Mesendoderm (in vitro differentiated cells): ENCODE measurements around the gene ZFHX3.

ENCODE experiments used
- DNase-seq: peaks from one replicate; pipeline ENCODE4 v3.0.0; 2013
- H2AK5ac ChIP-seq: 2 replicates; pipeline ENCODE4 v1.6.1; 2013; ENCODE audit warnings: low read length, inconsistent platforms
- H2BK120ac ChIP-seq: 2 replicates; pipeline ENCODE4 v1.6.1; 2013; ENCODE audit warnings: low read depth, mild to moderate bottlenecking, low read length, moderate library complexity, mixed read lengths
- H2BK15ac ChIP-seq: replicated peaks from 2 replicates; pipeline ENCODE4 v1.6.1; 2013; ENCODE audit warnings: low read depth, mild to moderate bottlenecking, moderate library complexity
- H2BK5ac ChIP-seq: 2 replicates; pipeline ENCODE4 v1.6.1; 2013; ENCODE audit warnings: low read length, inconsistent platforms
- H3K18ac ChIP-seq: 2 replicates; pipeline ENCODE4 v1.6.1; 2013; ENCODE audit warnings: mild to moderate bottlenecking, low read length, mixed read lengths
- H3K23ac ChIP-seq: one replicate; pipeline ENCODE4 v1.6.1; 2013; ENCODE audit warnings: low read length
- H3K27ac ChIP-seq: 2 replicates; pipeline ENCODE4 v1.5.1; 2013; ENCODE audit warnings: low read depth, mild to moderate bottlenecking, inconsistent platforms, low read length, moderate library complexity
- H3K27me3 ChIP-seq: 2 replicates; pipeline ENCODE4 v1.6.1; 2013; ENCODE audit warnings: low read length, control low read depth, mild to moderate bottlenecking, inconsistent platforms; ENCODE audit not compliant: insufficient read depth, poor library complexity
- H3K36me3 ChIP-seq: 2 replicates; pipeline ENCODE4 v1.6.1; 2013; ENCODE audit warnings: low read length, inconsistent platforms; ENCODE audit not compliant: control insufficient read depth, insufficient read depth
- H3K4ac ChIP-seq: one replicate; pipeline ENCODE4 v1.6.1; 2013; ENCODE audit warnings: low read depth, mild to moderate bottlenecking, low read length, moderate library complexity
- H3K4me1 ChIP-seq: 2 replicates; pipeline ENCODE4 v1.6.1; 2013; ENCODE audit warnings: low read depth, low read length, inconsistent platforms; ENCODE audit not compliant: control insufficient read depth
- H3K4me2 ChIP-seq: 2 replicates; pipeline ENCODE4 v1.6.1; 2013; ENCODE audit warnings: low read length
- H3K4me3 ChIP-seq: 2 replicates; pipeline ENCODE4 v1.5.1; 2013; ENCODE audit warnings: mild to moderate bottlenecking, low read length
- H3K56ac ChIP-seq: one replicate; pipeline ENCODE4 v1.6.1; 2013; ENCODE audit warnings: low read length
- H3K79me1 ChIP-seq: 2 replicates; pipeline ENCODE4 v1.6.1; 2013; ENCODE audit warnings: low read length, inconsistent platforms
- H3K79me2 ChIP-seq: 2 replicates; pipeline ENCODE4 v1.6.1; 2013; ENCODE audit warnings: mild to moderate bottlenecking, low read length; ENCODE audit not compliant: control insufficient read depth, insufficient read depth
- H3K9ac ChIP-seq: 2 replicates; pipeline ENCODE4 v1.6.1; 2013; ENCODE audit warnings: low read length, inconsistent platforms
- H4K5ac ChIP-seq: one replicate; pipeline ENCODE4 v1.6.1; 2013; ENCODE audit warnings: low read length
- H4K8ac ChIP-seq: one replicate; pipeline ENCODE4 v1.6.1; 2013; ENCODE audit warnings: low read depth, mild to moderate bottlenecking, control low read depth, low read length, moderate library complexity
- WGBS: extraction: QIAGEN DNeasy Blood & Tissue Kit; methylation state at CpG from one replicate; pipeline ENCODE4 v1.1.7; 2013; ENCODE audit warnings: low lambda C conversion rate, missing lambda C conversion rate; ENCODE audit not compliant: insufficient coverage; ENCODE audit errors: extremely low coverage; 5-methylcytosine and 5-hydroxymethylcytosine counted together

ZFHX3 gene

DNA sequence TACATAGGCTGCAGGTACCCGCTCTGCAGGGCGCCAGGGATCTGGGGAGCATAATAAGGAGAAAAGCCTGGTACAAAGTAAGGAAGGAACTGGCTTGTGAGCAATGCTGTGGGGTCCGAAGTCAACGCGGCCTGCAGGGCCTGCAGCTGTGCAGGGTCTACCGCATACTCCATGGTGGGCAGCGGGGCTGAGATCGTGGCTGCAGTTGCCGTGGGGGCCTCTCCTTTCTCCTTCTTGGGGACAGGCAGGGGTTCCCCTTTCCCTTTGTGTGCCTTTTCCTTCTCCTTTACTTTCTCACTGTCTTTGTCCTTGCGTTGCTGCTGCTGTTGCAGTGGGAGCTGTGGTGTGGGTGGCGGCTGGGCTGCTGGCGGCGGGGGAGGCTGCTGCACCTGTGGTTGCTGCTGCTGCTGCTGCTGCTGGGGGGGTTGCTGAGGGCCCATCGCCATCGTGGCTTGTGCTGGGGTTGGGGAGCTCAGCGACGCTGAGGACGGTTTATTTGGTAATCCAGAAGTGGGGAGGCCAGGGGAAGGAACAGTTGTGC lies 259.6 kb downstream of the ZFHX3 start:
- Histone ChIP-seq H2BK120ac (no peak overlapping the region), H3K4me2 (no peak overlapping the region), H2BK5ac (no peak overlapping the region), H3K79me1 (no peaks in the 10 kb centered on the region), H3K23ac (no peak overlapping the region), H3K9ac (no peak overlapping the region), H3K4ac (no peak overlapping the region), H3K27me3 (no peaks in the 10 kb centered on the region), H3K18ac (no peak overlapping the region), H3K4me1 (no peaks in the 10 kb centered on the region), H4K8ac (no peak overlapping the region), H4K5ac (no peak overlapping the region), H3K56ac (no peak overlapping the region), H3K4me3 (no peak overlapping the region), H2AK5ac (no peak overlapping the region), H3K79me2 (no peaks in the 10 kb centered on the region), H2BK15ac (no peak overlapping the region), H3K27ac (no peak overlapping the region), H3K36me3 (no peaks in the 10 kb centered on the region)
- no peak for DNase-seq
- WGBS, result no CpG with 5 or more reads among the region's 18 CpGs

DNA sequence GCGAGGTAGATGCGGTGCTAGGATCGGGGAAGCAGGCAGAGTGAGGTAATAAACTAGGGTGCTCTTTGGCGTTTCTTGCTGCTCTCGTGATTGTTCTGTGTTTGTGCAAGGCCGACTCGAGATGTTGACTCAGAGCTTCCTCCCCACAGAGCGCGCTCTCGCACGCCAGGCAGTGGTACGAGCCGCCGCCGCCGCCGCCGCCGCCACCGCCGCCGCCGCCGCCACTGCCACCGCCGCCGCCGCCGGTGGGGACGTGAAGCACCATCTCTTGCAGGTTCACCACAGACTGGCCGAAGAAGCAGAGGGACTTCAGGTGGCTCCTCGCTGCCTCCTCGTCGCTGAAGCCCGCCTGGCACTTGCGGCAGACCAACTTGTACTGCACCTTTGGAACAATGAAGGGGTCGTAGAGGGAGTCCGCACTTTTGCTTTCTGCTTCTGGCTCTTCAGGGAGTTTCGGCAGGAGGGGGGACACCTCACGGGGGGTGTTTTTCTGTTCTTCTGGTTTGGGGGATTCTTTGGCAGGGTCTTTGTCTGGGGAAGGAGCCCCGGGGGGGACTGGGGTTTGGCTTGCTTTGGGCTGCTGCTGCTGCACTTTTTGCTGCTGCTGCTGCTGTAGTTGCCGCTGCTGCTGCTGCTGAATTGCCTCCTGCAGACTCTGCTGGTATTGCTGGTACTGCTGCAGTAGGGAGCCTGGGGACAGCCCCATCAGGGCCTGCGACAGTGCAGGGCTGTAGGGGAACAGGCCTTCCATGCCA lies 260.2 kb downstream of the ZFHX3 start:
- Histone ChIP-seq H3K4me3 (peak overlapping the region; percentile 66), H2BK5ac (no peak overlapping the region), H3K27ac (no peak overlapping the region), H4K8ac (no peak overlapping the region), H3K79me2 (no peaks in the 10 kb centered on the region), H2AK5ac (no peak overlapping the region), H2BK15ac (no peak overlapping the region), H3K4me2 (peak overlapping the region; percentile 97), H3K56ac (peak overlapping the region; percentile 86), H4K5ac (no peak overlapping the region), H3K79me1 (no peaks in the 10 kb centered on the region), H3K18ac (no peak overlapping the region), H2BK120ac (no peak overlapping the region), H3K9ac (peak overlapping the region; percentile 64), H3K4me1 (no peaks in the 10 kb centered on the region), H3K4ac (no peak overlapping the region), H3K27me3 (no peaks in the 10 kb centered on the region), H3K36me3 (no peaks in the 10 kb centered on the region), H3K23ac (no peak overlapping the region)
- peak; percentile 76 for DNase-seq
- WGBS, result no CpG with 5 or more reads among the region's 43 CpGs

GRCh38 chr16:72787130-72787513 lies 260.8 kb downstream of the ZFHX3 start:
- no peak for DNase-seq
- Histone ChIP-seq H3K56ac (peak overlapping the region; percentile 86), H3K4ac (no peak overlapping the region), H4K5ac (no peak overlapping the region), H3K36me3 (no peaks in the 10 kb centered on the region), H3K27ac (no peak overlapping the region), H3K4me1 (no peaks in the 10 kb centered on the region), H3K23ac (no peak overlapping the region), H2BK5ac (no peak overlapping the region), H2BK15ac (no peak overlapping the region), H2BK120ac (no peak overlapping the region), H3K79me1 (no peaks in the 10 kb centered on the region), H3K4me3 (peak overlapping the region; percentile 66), H3K18ac (no peak overlapping the region), H3K4me2 (peak overlapping the region; percentile 93), H3K9ac (peak overlapping the region; percentile 64), H2AK5ac (no peak overlapping the region), H4K8ac (no peak overlapping the region), H3K27me3 (no peaks in the 10 kb centered on the region), H3K79me2 (no peaks in the 10 kb centered on the region)
- WGBS, result no CpG with 5 or more reads among the region's 23 CpGs

DNA sequence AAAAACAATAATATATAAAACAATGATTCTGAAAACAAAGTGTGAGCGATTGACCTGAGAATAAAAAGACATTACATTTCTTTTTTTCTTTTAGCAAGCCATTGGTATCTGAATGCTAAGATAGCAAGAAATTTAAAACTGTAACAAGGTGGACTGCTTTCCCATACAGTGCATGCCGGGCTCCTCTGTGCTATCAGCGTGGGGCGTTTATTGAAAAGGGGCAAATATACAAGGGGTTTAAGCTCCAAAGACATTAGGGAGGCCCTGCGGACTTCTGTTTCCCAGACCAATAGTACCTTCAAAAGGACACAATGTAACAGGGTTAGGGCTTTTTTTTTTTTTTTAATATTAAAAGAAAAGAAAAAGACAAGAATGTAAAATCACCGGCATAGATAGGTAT lies 261.3 kb downstream of the ZFHX3 start:
- Histone ChIP-seq H3K4ac (no peak overlapping the region), H3K9ac (no peak overlapping the region), H3K18ac (no peak overlapping the region), H3K27ac (no peak overlapping the region), H2BK120ac (no peak overlapping the region), H3K36me3 (no peaks in the 10 kb centered on the region), H3K27me3 (no peaks in the 10 kb centered on the region), H3K23ac (no peak overlapping the region), H3K4me2 (no peak overlapping the region), H4K8ac (no peak overlapping the region), H2BK15ac (no peak overlapping the region), H3K79me1 (no peaks in the 10 kb centered on the region), H3K4me1 (no peaks in the 10 kb centered on the region), H2AK5ac (no peak overlapping the region), H2BK5ac (no peak overlapping the region), H4K5ac (no peak overlapping the region), H3K79me2 (no peaks in the 10 kb centered on the region), H3K56ac (no peak overlapping the region), H3K4me3 (no peak overlapping the region)
- no peak for DNase-seq
- WGBS, result no CpG with 5 or more reads among the region's 6 CpGs

DNA sequence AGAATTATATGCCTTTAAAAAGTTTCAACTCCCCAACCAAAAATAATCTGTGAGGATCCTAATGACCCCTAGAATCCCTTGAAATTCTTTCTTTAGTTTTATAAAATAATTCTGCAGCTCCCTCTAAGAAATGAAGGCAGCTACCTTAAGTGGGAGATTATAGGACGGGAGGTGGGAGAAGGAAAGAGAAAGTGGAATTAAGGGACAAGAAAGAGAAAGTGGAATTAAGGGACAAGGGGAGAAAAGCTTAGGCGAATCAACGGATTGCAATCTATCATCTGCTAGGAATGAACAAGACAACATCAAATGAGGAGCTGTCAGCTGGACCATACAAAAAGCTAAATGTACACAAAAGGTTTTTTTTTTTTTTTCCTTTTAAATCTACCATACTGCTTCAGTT lies 262.0 kb downstream of the ZFHX3 start:
- Histone ChIP-seq H3K27me3 (no peaks in the 10 kb centered on the region), H3K4me2 (no peak overlapping the region), H2AK5ac (no peak overlapping the region), H3K36me3 (no peaks in the 10 kb centered on the region), H2BK15ac (no peak overlapping the region), H4K5ac (no peak overlapping the region), H3K9ac (no peak overlapping the region), H3K27ac (no peak overlapping the region), H3K4ac (no peak overlapping the region), H3K18ac (no peak overlapping the region), H3K79me2 (no peaks in the 10 kb centered on the region), H2BK5ac (no peak overlapping the region), H2BK120ac (no peak overlapping the region), H3K4me3 (no peak overlapping the region), H3K23ac (no peak overlapping the region), H3K4me1 (no peaks in the 10 kb centered on the region), H4K8ac (no peak overlapping the region), H3K79me1 (no peaks in the 10 kb centered on the region), H3K56ac (no peak overlapping the region)
- WGBS, result 100% methylated on average over 1 of the region's 3 CpGs
- no peak for DNase-seq

DNA sequence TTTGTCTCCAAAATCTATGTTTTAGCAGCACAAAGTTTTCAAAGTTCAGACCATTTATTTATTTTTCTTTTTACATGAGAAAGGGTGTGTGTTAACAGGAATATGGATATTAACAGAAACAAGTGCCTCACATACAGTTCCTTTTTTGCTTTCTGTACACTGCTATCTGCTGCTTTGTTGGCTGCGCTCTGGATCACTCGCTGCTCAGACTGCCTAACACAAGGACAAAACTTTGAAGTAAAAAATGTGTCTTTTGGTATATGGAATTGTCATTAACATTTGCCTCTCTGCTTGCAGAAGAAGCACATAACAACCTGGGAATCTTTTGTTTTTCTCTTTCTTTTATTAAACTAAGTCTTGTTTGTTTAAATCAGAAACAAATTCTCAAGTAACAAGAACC lies 262.8 kb downstream of the ZFHX3 start:
- Histone ChIP-seq H2BK5ac (no peak overlapping the region), H2BK120ac (no peak overlapping the region), H3K79me1 (no peaks in the 10 kb centered on the region), H3K36me3 (no peaks in the 10 kb centered on the region), H3K18ac (no peak overlapping the region), H3K4ac (no peak overlapping the region), H2BK15ac (no peak overlapping the region), H3K4me3 (no peak overlapping the region), H3K4me2 (no peak overlapping the region), H3K23ac (no peak overlapping the region), H3K27me3 (no peaks in the 10 kb centered on the region), H4K8ac (no peak overlapping the region), H3K9ac (no peak overlapping the region), H3K27ac (no peak overlapping the region), H3K56ac (no peak overlapping the region), H2AK5ac (no peak overlapping the region), H3K4me1 (no peaks in the 10 kb centered on the region), H4K5ac (no peak overlapping the region), H3K79me2 (no peaks in the 10 kb centered on the region)
- no peak for DNase-seq
- no CpG with 5 or more reads among the region's 2 CpGs for WGBS
